SK-N-DZ (cell line): ENCODE results near the gene KCNJ11.

ENCODE experiments used
- DNase-seq: peaks from one replicate; pipeline ENCODE4 v3.0.0-alpha.2; 2015; ENCODE audit warnings: low spot score

The KCNJ11 gene

DNA sequence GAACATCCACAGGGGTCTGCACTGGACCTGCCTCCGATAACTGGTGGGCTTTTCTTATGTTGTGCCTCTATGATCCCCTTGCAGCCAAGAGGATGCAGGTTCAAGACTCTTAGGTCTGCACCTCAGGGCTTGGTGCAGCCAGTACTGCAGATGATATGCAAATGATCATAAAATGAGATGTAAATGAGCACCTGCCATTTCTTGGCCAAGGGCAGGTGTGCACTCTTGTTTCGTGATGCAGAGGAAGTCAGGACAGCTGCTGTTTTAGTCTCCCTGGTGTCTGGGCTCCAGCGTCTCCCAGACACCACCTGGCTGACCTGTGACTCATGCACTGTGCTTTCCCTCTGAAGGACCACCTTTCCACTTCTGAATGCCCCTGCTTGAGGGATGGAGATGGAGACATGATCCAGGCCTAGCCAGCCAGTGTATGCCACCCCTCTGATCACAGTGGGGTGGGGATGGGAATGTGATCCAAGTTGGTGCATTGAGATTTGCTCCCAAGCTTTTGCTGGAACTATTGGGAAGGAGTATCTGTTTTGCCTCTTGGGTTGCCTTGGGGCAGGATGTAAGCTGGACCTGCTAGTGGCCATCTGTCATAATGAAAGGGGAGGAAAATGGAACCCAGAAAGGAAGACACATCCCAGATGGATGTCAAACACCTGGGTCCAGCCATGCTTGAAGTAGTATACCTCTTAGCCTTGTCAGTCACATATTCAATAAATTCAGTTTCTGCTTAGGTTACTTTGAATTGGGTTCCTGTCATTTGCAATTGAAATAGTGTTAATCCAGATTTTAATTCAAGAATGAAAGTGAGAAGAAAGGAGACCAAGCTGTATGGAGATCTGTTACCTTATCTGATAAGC, 3.3 kb upstream of the KCNJ11 start:
- DNase-seq: peak; percentile 80

DNA sequence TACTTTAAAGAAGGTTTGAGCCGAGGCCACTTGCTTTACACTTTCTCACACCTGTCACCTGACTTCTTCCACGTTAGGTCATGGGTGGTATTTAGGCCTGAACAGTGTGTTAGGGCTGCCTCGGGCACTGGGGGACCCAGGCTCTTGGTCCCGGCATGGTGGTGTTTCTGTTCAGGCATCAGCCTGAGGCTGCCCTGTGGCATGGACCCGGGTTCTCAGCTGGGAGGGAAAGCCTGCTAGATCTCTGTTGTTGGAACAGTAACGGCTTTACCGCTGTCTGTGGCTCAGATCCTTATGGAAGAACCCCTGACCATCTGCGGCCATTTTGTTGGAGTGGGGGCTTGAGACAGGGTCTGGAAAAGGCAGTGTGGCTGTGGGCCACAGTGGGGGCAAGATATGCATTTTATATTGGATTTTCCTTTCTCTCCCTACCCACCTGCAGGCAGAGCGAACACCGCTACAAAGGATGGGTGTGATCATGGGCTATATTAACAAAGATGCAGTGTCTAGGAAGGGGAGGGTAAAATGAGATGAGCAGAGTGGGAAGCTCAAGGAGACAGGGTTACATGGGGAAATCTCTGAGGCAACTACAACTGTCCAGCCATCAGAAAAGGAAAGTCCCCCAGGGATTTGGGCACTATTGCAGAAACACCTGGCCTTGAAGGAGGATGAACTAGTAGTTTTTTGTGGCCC, 1.6 kb upstream of the KCNJ11 start:
- DNase-seq: no peak

DNA sequence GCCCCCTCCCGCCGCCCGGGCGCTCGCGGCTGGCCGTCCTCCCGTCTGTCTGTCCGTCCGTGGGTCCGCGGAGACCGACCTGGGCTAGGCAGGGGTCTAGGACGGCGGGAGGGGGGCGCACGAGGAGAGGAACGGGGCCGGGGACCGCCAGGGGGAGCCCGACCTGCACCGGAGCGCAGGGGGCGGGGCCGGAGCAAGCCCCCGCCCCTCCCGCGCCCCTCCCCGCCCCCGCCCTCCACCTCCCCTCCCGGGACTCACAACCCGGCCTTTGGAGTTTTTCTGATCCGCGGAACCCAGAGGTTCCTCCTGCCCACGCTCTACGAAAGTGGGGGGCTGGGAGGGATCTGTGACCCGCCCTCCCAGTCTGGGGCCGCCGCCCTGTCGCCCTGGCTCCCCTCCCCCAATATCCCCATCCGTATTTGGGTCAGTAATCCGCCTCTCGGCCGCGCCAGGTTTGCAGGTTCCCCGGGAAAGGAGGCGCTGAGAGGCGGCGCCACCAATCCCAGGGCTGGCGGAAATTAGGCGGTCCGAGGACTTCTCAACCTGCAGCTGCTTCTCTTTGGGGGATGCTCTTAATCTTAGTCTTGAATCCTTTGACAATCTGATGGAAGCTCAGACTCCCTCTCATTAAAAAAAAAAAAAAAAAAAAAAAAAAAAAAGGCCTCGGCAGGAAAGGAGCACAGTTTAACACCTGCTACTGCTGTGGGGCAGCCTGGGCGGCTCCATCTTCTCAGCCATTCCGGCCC, 925 bp upstream of the KCNJ11 start:
- DNase-seq: peak; percentile 87

DNA sequence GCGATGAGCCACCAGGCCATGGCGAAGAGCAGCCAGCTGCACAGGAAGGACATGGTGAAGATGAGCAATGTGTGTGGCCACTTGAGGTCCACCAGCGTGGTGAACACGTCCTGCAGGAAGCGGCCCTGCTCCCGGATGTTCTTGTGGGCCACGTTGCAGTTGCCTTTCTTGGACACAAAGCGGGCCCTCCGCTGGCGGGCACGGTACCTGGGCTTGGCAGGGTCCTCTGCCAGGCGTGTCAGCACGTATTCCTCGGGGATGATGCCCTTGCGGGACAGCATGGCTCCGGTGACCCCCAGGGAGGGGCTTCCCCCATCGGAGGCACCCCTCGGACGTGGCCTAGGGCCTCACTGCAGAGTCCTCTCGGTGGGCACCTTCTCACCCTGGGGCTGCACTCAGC, 648 bp downstream of the KCNJ11 start:
- DNase-seq: no peak

DNA sequence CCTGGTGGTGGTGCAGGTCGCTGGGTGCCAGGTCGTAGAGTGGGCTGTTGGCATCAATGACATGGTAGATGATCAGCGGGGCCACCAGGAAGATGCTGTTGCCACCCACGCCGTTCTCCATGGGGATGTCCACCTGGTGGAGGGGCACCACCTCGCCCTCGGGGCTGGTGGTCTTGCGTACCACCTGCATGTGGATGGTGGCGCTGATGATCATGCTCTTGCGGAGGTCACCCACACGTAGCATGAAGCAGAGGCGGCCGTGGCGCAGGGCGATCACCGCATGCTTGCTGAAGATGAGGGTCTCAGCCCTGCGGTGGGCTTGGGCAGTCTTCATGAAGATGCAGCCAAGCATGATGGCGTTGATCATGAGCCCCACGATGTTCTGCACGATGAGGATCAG, 1.2 kb downstream of the KCNJ11 start:
- DNase-seq: no peak

DNA sequence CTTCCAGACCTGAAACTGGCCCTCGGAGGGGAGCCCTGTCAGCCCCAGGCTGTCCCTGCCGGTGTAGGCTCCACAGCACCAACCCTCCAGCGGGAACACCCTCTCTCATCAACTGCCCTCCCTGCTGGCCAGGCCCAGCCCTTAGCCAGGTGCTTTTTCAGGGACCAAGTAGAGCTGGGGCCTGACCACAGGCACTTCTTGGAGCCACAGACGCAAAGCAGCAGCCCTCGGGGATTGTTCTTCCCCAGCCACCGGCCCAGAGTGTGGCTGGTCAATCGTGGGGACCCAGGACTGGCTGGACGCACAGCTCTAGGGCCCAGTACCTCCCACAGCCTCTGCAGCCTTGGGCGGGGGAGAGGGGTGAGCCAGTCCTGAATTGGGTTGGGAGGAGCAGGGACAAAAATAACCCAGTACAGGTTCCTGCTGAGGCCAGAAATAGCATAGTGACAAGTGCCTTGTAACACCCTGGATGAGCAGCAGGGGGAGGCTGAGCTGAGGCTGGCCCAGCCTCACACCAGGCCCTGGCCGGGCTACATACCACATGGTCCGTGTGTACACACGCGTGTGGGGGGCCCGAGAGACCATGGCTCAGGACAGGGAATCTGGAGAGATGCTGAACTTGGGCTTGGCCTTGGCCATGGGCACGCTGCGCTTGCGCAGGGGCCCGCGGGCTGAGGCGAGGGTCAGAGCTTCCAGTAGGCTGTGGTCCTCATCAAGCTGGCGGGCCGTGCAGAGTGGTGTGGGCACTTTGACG, 2.0 kb downstream of the KCNJ11 start:
- DNase-seq: peak; percentile 73

DNA sequence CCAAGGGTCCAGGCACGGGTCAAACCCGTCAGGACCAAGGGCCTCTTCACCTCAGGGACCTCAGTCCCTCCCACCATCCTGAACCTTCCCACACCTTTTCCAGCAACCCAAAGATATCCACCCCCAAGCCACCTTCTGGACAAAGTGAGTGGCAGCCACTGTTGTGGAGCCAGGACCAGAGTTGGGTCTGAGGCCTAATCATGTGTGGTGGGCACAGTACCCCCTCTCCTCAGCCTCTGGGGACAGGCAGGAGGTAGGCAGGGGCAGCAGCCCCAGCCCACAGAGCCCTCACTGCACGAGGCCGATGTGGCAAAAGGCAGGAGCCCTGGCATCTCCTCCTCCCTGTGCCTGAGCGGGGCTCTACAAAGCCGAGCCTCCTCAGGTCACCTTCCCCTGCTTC, 2.5 kb downstream of the KCNJ11 start:
- DNase-seq: no peak

DNA sequence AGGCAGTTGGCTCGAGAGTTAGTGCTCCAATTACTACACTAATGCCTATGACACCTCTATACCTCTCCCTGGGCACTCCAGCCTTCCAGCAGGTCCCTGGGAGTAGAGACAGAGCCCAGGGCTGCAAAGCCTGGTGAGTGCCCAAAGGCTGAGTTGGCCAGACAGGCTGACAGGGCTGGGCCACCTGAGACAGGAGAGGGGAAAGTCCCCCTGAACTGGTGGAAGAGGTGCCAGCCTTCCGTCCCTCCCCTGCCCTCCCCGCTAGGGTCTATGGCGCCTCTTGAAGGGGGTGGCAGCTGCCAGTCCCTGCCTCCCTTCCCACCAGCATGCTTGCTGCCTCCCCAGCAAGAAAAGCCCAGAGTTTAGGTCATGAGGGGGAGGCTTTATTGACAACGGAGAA, 3.0 kb downstream of the KCNJ11 start:
- DNase-seq: no peak

DNA sequence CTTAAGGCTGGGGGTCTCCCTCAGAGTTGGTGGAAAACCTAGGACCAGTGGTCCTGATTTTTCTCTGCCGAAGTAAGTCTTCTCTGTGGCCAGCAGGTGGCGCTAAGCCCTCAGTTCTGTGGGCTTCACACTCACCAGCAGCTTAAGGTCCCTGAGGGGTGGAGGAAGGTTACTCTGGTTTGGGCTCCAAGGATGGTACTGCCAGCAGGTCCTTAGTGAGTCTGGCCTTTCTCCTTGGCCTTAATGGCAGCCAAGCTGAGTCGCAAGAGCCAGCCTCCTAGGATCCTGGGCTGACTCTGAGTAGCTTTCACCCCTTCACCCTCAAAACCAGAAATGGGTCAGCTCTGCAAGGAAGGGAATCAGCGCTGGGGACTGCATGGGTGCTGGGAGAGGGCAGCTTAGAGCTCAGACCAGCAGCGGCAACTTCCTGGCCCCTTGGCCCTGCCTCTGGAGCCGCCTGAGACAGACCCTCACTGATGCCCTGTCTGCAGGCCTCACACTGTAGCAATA, 4.4 kb downstream of the KCNJ11 start:
- peak; percentile 90 for DNase-seq

DNA sequence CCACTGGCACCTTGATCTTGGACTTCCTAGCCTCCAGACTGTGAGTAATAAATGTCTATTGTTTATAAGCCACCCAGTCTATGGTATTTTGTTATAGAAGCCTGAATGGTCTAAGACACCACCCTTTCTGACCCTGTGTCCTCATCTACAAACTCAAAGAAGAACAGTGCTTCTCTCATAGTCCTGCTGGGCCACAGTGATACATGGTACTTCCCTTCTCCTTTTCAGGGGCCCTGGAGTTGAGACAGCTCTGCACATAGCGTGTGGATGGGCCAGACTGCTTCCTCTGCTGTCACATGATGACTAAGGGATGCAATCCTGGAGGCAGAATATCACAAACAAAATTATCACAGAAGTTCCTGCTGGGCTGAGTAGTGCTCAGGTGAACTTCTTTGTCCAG, 5.0 kb downstream of the KCNJ11 start:
- DNase-seq: no peak

DNA sequence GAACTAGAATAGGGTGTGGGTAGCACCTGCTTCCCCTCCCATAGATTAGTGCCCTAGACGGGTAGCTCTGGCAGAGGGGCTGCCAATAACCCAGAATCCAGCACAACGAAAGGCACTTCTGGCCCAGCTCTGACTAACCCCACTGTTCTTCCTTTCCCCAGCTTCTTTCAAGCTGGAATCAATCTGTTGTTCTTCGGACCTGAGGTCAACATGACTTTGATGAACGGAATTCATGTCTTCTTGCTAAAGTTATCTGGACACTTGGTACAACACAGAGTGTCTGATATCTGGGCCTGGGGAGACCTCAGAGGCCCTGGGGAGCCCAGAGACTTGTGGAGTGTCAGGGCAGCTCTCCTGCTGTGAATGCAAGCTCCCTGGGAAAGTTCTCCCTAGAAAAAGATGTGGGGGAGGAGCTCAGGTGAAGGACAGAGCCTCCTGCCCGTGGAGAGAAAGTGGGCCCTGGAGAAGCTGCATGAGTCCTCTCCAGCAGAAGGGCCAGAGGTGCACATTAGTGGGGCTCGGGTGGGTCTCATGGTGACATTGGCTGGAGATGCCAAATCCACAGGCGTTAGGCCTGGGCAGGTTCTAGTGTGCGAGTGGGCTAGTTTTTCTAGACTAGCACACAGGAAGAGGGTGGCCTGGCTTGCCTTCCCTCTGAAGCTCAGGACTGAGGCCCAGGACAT, 6.3 kb downstream of the KCNJ11 start:
- DNase-seq: no peak

DNA sequence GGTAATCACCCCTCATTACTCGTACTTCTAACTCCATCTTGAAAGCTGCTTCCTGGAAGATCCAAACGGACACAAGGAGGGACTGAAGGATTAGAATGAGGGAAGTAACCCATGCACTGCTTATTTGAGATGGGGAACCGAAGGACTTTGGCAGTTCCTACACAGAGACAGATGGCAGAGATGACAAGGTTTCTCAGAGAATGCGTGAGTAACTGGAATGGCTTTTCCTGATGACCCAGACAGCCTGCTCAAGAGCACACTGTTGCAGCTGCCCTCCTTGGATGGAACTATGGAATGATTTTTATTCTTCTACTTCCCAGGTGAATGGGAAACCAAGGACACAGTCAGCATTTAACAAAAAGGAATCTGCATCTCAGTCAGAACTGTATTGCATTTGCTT, 7.3 kb downstream of the KCNJ11 start:
- DNase-seq: no peak

DNA sequence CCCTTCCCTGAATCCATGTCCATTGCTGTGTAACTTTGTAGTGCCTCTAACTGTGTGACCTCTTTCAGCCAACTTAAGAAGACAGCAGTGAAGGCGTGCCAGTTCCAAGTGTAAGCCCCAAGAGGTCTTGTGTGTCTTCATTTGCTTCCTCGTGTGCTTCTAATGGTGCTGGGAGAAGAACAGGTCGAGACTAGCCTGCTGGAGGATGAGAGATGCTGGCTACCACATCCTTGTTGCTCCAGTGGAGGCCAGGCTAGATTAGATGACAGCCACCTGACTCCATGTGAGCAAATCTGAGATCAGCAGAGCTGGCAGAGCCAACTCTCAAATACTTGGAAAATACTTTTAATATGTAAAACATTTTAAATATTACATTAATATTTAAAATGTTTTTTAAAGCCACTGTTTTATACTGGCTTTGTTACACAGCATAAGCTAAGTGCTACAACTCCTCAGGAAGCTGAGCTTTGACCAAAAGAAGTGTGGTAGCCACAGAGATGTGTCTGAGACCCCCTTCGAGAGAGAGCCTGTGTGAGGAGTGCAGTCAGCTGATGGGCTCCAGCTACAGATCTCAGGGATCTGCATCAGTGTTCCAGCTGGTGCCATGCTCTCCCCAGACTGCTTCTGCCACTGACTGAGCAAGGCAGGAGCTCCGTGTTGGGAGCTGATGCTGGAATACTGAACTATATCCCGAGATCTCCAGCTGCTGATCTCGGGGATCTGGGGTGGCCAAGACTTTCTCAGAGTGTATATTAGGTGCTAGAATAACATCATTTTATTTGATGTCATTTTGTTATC, 8.9 kb downstream of the KCNJ11 start:
- no peak for DNase-seq

DNA sequence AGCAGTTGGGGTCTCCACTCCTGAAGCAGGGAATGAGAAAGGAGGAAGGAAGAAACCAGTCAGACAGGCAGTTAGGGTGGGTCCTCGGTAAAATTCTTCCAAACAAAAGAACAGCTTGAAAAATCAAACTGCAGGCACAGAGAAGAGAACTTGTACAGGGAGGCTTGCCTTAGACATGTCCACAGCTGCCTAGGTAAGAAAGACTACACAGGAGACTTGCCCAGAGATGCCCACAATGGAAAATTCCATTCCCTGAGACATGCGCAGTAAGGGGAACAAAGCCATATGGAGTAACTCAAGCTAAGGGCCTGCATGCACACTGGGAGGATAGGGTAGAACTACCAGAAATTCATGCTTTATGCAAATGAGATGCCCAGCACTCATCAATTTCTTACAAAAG, 9.8 kb downstream of the KCNJ11 start:
- DNase-seq: no peak

DNA sequence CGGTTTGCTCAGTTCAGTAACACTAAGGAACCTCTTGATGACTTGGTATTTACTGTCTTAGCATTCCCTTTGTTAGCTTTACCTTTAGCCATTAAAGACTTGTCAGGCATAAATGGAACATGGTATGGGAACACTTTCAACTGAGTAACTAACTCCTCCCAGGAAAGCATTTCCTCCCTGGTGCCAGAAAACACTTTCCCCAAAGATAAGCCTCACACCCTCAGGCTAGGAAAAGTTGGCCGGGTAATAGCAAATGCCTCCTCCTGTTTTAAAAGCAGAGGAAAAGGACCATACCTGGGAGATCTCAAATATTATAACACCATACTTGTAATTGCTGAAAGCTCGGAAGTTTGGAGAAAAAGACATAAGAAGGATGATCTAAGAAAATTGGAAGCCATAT, 12.0 kb downstream of the KCNJ11 start:
- no peak for DNase-seq

DNA sequence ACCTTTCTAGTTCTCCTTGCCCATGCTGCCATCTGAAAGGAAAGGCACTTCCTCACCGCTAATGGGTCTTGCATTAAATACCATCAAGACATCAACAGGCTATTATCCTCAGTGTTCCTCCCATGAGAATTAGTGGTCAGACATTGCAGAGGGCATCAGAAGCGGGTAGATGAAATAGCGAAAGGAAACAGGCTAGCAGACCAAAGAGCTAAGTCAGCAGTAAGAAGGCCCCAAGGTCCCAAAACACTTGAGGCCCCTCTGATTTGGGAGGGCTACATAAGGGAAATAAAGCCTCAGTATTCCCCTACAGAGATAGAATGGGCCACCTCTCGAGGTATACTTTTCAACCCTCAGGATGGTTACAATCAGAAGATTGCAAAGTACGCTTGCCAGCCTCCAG, 12.9 kb downstream of the KCNJ11 start:
- no peak for DNase-seq

DNA sequence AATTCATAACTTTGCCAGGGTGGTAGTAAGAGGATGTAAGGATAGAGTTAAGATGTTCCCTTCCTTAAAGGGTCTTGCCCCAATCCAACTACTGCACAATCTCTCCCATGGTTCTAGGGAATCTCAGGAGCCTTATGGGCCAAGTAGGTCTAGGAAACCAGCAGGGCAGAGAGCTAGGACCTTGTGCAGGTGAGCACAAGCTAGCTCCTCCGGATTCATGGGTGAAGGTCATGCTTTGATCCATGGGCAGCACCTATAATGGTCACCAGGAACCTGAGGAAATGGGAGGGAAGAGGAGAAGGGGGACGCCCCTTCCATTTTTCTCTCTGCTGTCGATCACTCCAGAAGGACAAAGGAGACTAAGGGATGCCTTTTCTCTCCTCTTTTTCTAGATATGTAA, 16.8 kb downstream of the KCNJ11 start:
- no peak for DNase-seq

DNA sequence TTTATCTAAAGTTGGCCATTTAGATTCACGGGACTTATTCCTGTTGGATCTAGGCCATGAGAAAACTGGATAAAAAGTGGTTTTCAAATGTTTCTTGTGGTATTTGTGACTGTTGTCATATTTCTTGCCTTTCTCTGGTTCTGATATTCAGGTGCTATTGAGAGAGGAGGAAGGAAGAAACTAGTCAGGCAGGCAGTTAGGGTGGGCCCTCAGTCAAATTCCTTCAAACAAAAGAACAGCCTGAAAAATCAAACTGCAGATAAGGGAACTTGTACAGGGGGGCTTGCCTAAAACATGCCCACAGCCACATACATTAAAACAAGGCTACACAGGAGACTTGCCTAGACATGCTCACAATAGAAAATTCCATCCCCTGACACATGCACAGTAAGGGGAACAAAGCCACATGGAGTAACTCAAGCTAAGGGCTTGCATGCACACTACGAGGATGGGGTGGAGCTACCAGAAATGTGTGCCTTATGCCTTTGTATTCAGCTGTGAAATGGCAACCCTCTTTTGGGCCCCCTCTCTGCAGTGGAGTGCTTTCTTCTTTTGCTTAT, 18.7 kb downstream of the KCNJ11 start:
- DNase-seq: no peak

DNA sequence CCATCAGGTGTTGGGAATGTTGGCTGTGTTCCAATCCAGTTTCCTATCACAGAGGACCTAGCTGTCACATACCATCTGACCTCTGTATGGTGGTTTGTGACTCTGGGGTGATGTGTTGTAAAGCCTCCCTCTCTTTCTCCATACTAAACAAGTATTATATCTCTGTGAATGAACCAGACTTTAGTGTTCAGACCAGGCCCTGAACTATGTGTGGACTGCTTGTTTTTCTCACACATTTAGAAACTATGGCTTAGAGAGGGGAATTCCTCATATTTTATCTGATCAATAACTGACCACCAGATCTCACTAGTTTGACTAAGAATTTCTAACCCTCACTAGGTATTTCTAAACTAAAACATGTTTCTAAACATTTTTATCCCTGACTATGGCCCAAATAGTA, 19.4 kb downstream of the KCNJ11 start:
- DNase-seq: no peak

DNA sequence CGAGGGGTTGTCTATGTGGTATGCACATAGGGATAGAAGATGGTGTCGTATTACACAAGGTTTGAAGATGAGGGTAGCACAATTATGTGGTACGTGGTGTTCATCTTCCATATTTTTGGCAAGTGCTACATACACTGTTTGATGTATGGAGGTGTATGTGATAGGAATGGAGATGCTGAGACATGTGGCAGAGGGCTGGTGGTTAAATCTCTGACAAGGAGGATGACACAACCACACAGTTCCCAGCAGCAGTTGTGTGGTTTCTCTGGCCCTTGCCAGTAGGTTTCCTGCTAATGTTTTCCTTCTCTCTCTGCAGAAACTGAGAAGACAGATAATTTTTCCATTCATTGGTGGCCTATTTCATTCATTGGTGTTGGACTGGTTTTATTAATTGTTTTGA, 19.9 kb downstream of the KCNJ11 start:
- DNase-seq: no peak
